H9 (cell line): ENCODE measurements around the gene BRWD1. TPM values are rescaled to one million over a fixed set of nuclear protein-coding genes. Genes with fewer than 3 reads are reported as not detected.

Experiments
- DNase-seq: peaks from one replicate; pipeline ENCODE4 v3.0.0-alpha.2; 2017
- H2AFZ ChIP-seq: one replicate; pipeline ENCODE4 v1.6.1; 2013; ENCODE audit warnings: mild to moderate bottlenecking, low read length, control low read depth, moderate library complexity
- H2AK5ac ChIP-seq: 2 replicates; pipeline ENCODE4 v1.6.1; 2013; ENCODE audit warnings: low read length, control low read depth, mixed read lengths; ENCODE audit not compliant: insufficient read length
- H2BK120ac ChIP-seq: one replicate; pipeline ENCODE4 v1.6.1; 2013; ENCODE audit warnings: low read depth, mild to moderate bottlenecking, low read length, control low read depth, inconsistent platforms; ENCODE audit not compliant: poor library complexity, severe bottlenecking
- H2BK12ac ChIP-seq: 2 replicates; pipeline ENCODE4 v1.6.1; 2013; ENCODE audit warnings: low read length, control low read depth, mixed read lengths, low read depth; ENCODE audit not compliant: insufficient read length
- H2BK15ac ChIP-seq: 2 replicates; pipeline ENCODE4 v1.6.1; 2013; ENCODE audit warnings: low read depth, low read length, control low read depth
- H2BK20ac ChIP-seq: one replicate; pipeline ENCODE4 v1.6.1; 2013; ENCODE audit warnings: low read depth, mild to moderate bottlenecking, low read length, control low read depth, inconsistent platforms; ENCODE audit not compliant: poor library complexity, severe bottlenecking
- H2BK5ac ChIP-seq: 2 replicates; pipeline ENCODE4 v1.6.1; 2013; ENCODE audit warnings: low read length, control low read depth, mixed read lengths; ENCODE audit not compliant: insufficient read length
- H3K14ac ChIP-seq: 2 replicates; pipeline ENCODE4 v1.6.1; 2013; ENCODE audit warnings: low read length, control low read depth; ENCODE audit not compliant: insufficient read depth
- H3K18ac ChIP-seq: 2 replicates; pipeline ENCODE4 v1.6.1; 2013; ENCODE audit warnings: low read depth, mild to moderate bottlenecking, mixed read lengths, low read length, control low read depth; ENCODE audit not compliant: insufficient read length
- H3K23ac ChIP-seq: 2 replicates; pipeline ENCODE4 v1.6.1; 2013; ENCODE audit warnings: low read length, control low read depth, mixed read lengths, low read depth; ENCODE audit not compliant: insufficient read length
- H3K23me2 ChIP-seq: 2 replicates; pipeline ENCODE4 v1.6.1; 2013; ENCODE audit warnings: low read depth, mild to moderate bottlenecking, mixed read lengths, low read length, control low read depth; ENCODE audit not compliant: insufficient read length, poor library complexity, severe bottlenecking
- H3K27ac ChIP-seq: 2 replicates; pipeline ENCODE4 v1.5.1; 2013; ENCODE audit warnings: low read length, control low read depth, mixed read lengths, low read depth; ENCODE audit not compliant: insufficient read length
- H3K27me3 ChIP-seq: 2 replicates; pipeline ENCODE4 v1.6.1; 2013; ENCODE audit warnings: low read length, control low read depth, inconsistent platforms; ENCODE audit not compliant: insufficient read depth
- H3K4ac ChIP-seq: 2 replicates; pipeline ENCODE4 v1.6.1; 2013; ENCODE audit warnings: low read depth, mild to moderate bottlenecking, control low read depth, inconsistent platforms, low read length, moderate library complexity
- H3K4me1 ChIP-seq: 2 replicates; pipeline ENCODE4 v1.6.1; 2013; ENCODE audit warnings: low read length, control low read depth, inconsistent platforms; ENCODE audit not compliant: insufficient read depth
- H3K4me2 ChIP-seq: 2 replicates; pipeline ENCODE4 v1.6.1; 2013; ENCODE audit warnings: low read length, control low read depth, mixed read lengths; ENCODE audit not compliant: insufficient read length, insufficient read depth
- H3K56ac ChIP-seq: 2 replicates; pipeline ENCODE4 v1.6.1; 2013; ENCODE audit warnings: low read depth, mild to moderate bottlenecking, mixed read lengths, low read length, control low read depth; ENCODE audit not compliant: insufficient read length
- H3K79me1 ChIP-seq: 2 replicates; pipeline ENCODE4 v1.6.1; 2013; ENCODE audit warnings: low read depth, mild to moderate bottlenecking, moderate library complexity, low read length, control low read depth, inconsistent platforms; ENCODE audit not compliant: insufficient read depth, poor library complexity, severe bottlenecking
- H3K79me2 ChIP-seq: 2 replicates; pipeline ENCODE4 v1.6.1; 2013; ENCODE audit warnings: low read length, control low read depth, inconsistent platforms; ENCODE audit not compliant: insufficient read depth
- H3K9ac ChIP-seq: 2 replicates; pipeline ENCODE4 v1.6.1; 2013; ENCODE audit warnings: low read length, control low read depth, mixed read lengths; ENCODE audit not compliant: insufficient read length; ENCODE audit errors: extremely low read depth
- H3K9me3 ChIP-seq: one replicate; pipeline ENCODE4 v1.6.1; 2013; ENCODE audit warnings: low read depth, low read length, inconsistent platforms; ENCODE audit not compliant: control insufficient read depth
- H3T11ph ChIP-seq: one replicate; pipeline ENCODE4 v1.6.1; 2013; ENCODE audit warnings: mild to moderate bottlenecking, low read length, control low read depth, inconsistent platforms
- H4K20me1 ChIP-seq: one replicate; pipeline ENCODE4 v1.6.1; 2013; ENCODE audit not compliant: control insufficient read depth, insufficient read length, insufficient read depth
- H4K5ac ChIP-seq: 2 replicates; pipeline ENCODE4 v1.6.1; 2013; ENCODE audit warnings: low read depth, mild to moderate bottlenecking, mixed read lengths, low read length, control low read depth; ENCODE audit not compliant: insufficient read length
- H4K8ac ChIP-seq: replicated peaks from 2 replicates; pipeline ENCODE4 v1.6.1; 2013; ENCODE audit warnings: low read length, control low read depth, mixed read lengths, low read depth; ENCODE audit not compliant: insufficient read length
- H4K91ac ChIP-seq: 2 replicates; pipeline ENCODE4 v1.6.1; 2013; ENCODE audit warnings: low read depth, mild to moderate bottlenecking, moderate library complexity, mixed read lengths, low read length, control low read depth; ENCODE audit not compliant: insufficient read length
- H3K27ac Mint-ChIP-seq, 3 experiments: 2 replicates in 2 of 3; 3 replicates in 1 of 3; pipeline ENCODE4 v1.8.0; 2020 to 2021; ENCODE audit warnings: mixed read lengths in 3 of 3, mild to moderate bottlenecking in 1 of 3, moderate library complexity in 1 of 3
- H3K27me3 Mint-ChIP-seq: 2 replicates; pipeline ENCODE4 v1.8.0; 2021; ENCODE audit warnings: low read depth, mild to moderate bottlenecking, moderate library complexity, mixed read lengths
- H3K36me3 Mint-ChIP-seq, 3 experiments: 2 replicates in 2 of 3; 3 replicates in 1 of 3; pipeline ENCODE4 v1.8.0; 2020 to 2021; ENCODE audit warnings: low read depth in 3 of 3, mixed read lengths in 3 of 3; ENCODE audit not compliant: insufficient read depth in 1 of 3
- H3K4me1 Mint-ChIP-seq, 2 experiments: 2 replicates each; pipeline ENCODE4 v1.8.0; 2020; ENCODE audit warnings: mixed read lengths in 2 of 2
- H3K4me3 Mint-ChIP-seq, 2 experiments: 2 replicates in 1 of 2; 3 replicates in 1 of 2; pipeline ENCODE4 v1.8.0; 2020 to 2021; ENCODE audit warnings: mild to moderate bottlenecking in 2 of 2, mixed read lengths in 2 of 2, moderate library complexity in 1 of 2
- H3K9me3 Mint-ChIP-seq, 2 experiments: 2 replicates in 1 of 2; 3 replicates in 1 of 2; pipeline ENCODE4 v1.8.0; 2020; ENCODE audit warnings: mild to moderate bottlenecking in 2 of 2, mixed read lengths in 2 of 2, moderate library complexity in 1 of 2
- CTCF ChIP-seq: fragments of 200-600 bp; sonication (generic); conservative IDR thresholded peaks from 3 replicates; pipeline ENCODE4 v1.8.0; 2021; ENCODE audit warnings: antibody characterized with exemption, mild to moderate bottlenecking
- WGBS: extraction: QIAGEN DNeasy Blood & Tissue Kit; methylation state at CpG from one replicate; pipeline ENCODE4 v1.1.7; 2013; ENCODE audit warnings: missing lambda C conversion rate, low lambda C conversion rate, mixed read lengths; ENCODE audit not compliant: insufficient read length; ENCODE audit errors: extremely low coverage; 5-methylcytosine and 5-hydroxymethylcytosine counted together
- total RNA-seq: library from RNA; stranded (reverse); gene quantifications from 2 replicates; pipeline ENCODE4 v1.2.1, GENCODE V29; 2021

The BRWD1 gene
- total RNA-seq, 1 experiment from 2014 or later = 48.4 TPM

- H3K9ac ChIP-seq = no peak overlapping the region
- H2BK15ac ChIP-seq = no peak overlapping the region
- Mint-ChIP-seq H3K36me3 (peaks cover 10 to 70% (median 66%) of the 10 kb centered on the region in 3 experiments; a peak in 6 of 7 replicates), H3K27me3 (no peaks in the 10 kb centered on the region), H3K4me3 (no peak overlapping the region), H3K27ac (no peak overlapping the region), H3K9me3 (no peaks in the 10 kb centered on the region), H3K4me1 (peaks cover 0 to 5% of the 10 kb centered on the region in 2 experiments; a peak in 2 of 4 replicates)
- no peak overlapping the region for H2BK5ac ChIP-seq
- H3K79me2 ChIP-seq = no peaks in the 10 kb centered on the region
- no peak overlapping the region for H3K14ac ChIP-seq
- no peaks in the 10 kb centered on the region for H3K9me3 ChIP-seq
- no peak overlapping the region for H3K4me2 ChIP-seq
- no peak overlapping the region for H3T11ph ChIP-seq
- no peak overlapping the region for H3K4ac ChIP-seq
- WGBS = no CpG with 5 or more reads among the region's 1 CpG
- no peak overlapping the region for H2BK120ac ChIP-seq
- no peak overlapping the region for H2AFZ ChIP-seq
- no peak for DNase-seq
- no peaks in the 10 kb centered on the region for H4K20me1 ChIP-seq
- no peak overlapping the region for H3K27ac ChIP-seq
- no peaks in the 10 kb centered on the region for H3K23me2 ChIP-seq
- no peak overlapping the region for H3K23ac ChIP-seq
- H3K79me1 ChIP-seq = no peaks in the 10 kb centered on the region
- no peak overlapping the region for H2BK20ac ChIP-seq
- H2AK5ac ChIP-seq = no peak overlapping the region
- no peak overlapping the region for H2BK12ac ChIP-seq
- peak; percentile 45 for TF ChIP-seq CTCF
- H3K27me3 ChIP-seq = no peaks in the 10 kb centered on the region
- no peak overlapping the region for H3K18ac ChIP-seq
- H4K5ac ChIP-seq = no peak overlapping the region
- no peak overlapping the region for H4K8ac ChIP-seq
- no peak overlapping the region for H4K91ac ChIP-seq
- no peak overlapping the region for H3K56ac ChIP-seq
- H3K4me1 ChIP-seq = no peaks in the 10 kb centered on the region
Observed at GRCh38 chr21:39204134-39204533, 109.3 kb downstream of the BRWD1 start.
